ENCODE data around the gene MEGF11.
"Not testable (repeated sequence)": the region's sequence is repeated elsewhere in the genome, so short reads cannot be mapped to it uniquely, and the experiment has no call there.

The MEGF11 gene

GRCh38 chr15:66275352-66275751, 21.8 kb upstream of the MEGF11 start:
- DNase-seq (ENCODE audit: insufficient read length, low spot score) (no peak), FAIRE-seq (no peak)
- no peak for TF ChIP-seq CTCF (IDR thresholded peaks at IDR 0.05; ENCODE audit: insufficient read depth, missing control alignments)

- no peak for TF ChIP-seq CTCF (IDR thresholded peaks at IDR 0.05; ENCODE audit: insufficient read depth, missing control alignments)
- FAIRE-seq: no peak
- DNase-seq (ENCODE audit: insufficient read length, low spot score): no peak
These were observed 17.4 kb upstream of the MEGF11 start for GRCh38 chr15:66270932-66271331.

GRCh38 chr15:66269326-66270090, 16.0 kb upstream of the MEGF11 start:
- FAIRE-seq: no peak
- no peak for TF ChIP-seq CTCF (IDR thresholded peaks at IDR 0.05; ENCODE audit: insufficient read depth, missing control alignments)
- DNase-seq (ENCODE audit: insufficient read length, low spot score): no peak

- FAIRE-seq (no peak), DNase-seq (ENCODE audit: insufficient read length, low spot score) (no peak)
- TF ChIP-seq CTCF (IDR thresholded peaks at IDR 0.05; ENCODE audit: insufficient read depth, missing control alignments): no peak
These were observed 11.4 kb upstream of the MEGF11 start for GRCh38 chr15:66264859-66265513.

- not testable (repeated sequence) for DNase-seq (ENCODE audit: insufficient read length, low spot score); FAIRE-seq
These were observed 9.3 kb upstream of the MEGF11 start for GRCh38 chr15:66262837-66263236.

- TF ChIP-seq CTCF (IDR thresholded peaks at IDR 0.05; ENCODE audit: insufficient read depth, missing control alignments): no peak
- no peak for FAIRE-seq
- DNase-seq (ENCODE audit: insufficient read length, low spot score): no peak
These were observed 7.5 kb upstream of the MEGF11 start for GRCh38 chr15:66261056-66261455.

- DNase-seq (ENCODE audit: insufficient read length, low spot score): no peak
- TF ChIP-seq CTCF (IDR thresholded peaks at IDR 0.05; ENCODE audit: insufficient read depth, missing control alignments): no peak
- FAIRE-seq: no peak
These were observed 3.1 kb upstream of the MEGF11 start for GRCh38 chr15:66256692-66257091.

Measured in D721Med (cell line).